T-helper 9 cell (primary cell): ENCODE data around the gene SLC2A10.

Experiments used
- DNase-seq: peaks from one replicate; pipeline ENCODE4 v3.0.0-alpha.2; 2020

The SLC2A10 gene

DNA sequence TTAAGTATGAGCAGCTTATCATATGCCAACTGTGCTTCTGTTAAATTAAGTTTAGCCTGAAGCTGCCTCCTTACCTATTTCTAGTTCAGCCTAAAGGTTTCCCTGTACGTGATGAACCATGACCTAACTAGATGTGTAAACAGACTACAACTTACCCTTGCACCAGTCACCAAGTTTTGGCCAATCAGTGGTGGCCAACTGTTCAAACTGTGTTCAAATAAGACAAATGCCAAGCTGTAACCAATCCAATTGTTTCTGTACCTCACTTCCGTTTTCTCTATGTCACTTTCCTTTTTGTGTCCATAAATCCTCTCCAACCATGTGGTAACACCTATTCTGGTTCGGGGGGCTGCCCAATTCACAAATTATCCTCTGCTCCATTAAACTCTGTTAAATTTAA, 6.0 kb upstream of the SLC2A10 start:
- no peak for DNase-seq

DNA sequence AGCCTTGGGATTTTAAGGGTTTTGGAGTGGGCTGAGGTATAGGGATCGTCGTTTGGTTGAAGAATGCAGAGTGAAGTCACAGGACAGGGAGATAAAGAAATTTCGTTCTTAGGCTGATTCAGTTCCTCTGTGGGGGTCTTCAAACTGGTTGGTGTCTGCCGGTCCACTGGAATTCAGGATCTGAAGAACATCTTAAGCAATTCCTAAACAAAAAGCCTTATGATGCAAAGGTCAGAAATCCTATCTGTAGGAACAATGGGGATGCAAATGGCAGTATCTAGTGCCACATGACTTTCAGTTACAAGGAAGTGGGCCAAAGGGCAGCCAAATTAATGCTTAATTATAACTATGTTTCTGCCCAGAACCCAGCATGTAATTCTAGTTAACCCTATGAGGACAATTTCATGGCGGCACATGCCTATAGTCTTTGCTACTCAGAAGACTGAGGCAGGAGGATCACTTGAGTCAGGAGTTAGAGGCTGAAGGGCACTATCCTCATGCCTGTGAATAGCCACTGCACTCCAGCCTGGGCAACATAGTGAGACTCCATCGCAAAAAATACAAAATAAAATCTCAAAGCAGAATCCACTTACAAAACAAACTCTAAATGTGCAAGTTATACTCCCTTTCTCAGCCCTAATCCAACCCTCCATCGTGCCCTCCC, 4.6 kb upstream of the SLC2A10 start:
- DNase-seq, result no peak

DNA sequence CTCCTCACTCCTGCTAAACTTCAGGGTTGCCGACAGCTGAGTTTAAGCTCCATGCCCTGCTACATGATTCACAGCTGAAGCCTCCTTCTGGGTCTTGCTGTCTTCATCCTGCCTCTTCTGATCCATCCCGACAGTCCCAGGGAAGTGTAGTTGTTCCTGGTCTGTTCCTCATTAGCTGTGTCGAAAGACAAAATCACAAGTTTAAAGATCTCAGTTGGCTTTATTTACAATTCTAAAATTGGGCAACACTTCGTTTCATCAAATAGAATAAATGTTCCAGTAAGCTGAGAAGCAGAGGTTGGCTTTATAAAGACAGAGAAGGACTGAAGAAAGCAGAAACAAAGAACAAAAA, 4.1 kb upstream of the SLC2A10 start:
- DNase-seq, result no peak

DNA sequence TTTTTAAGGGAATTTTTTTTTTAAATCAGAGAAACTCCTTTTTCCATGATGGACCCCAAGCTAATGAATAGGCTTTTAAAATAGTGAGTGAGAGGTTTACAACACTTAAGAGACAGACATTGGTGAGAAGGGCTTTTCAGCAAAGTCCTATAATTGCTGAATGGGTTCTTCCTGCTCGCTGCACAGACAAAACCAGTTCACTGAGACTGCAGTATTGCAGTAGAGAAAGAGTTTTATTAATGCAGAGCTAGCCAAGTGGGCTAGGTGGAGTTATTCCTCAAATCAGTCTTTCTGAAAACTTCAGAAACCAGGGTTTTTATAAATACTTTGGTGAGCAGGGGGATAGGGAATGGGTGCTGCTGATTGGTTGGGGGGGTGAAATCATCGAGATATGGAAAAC, 3.2 kb upstream of the SLC2A10 start:
- DNase-seq, result no peak

DNA sequence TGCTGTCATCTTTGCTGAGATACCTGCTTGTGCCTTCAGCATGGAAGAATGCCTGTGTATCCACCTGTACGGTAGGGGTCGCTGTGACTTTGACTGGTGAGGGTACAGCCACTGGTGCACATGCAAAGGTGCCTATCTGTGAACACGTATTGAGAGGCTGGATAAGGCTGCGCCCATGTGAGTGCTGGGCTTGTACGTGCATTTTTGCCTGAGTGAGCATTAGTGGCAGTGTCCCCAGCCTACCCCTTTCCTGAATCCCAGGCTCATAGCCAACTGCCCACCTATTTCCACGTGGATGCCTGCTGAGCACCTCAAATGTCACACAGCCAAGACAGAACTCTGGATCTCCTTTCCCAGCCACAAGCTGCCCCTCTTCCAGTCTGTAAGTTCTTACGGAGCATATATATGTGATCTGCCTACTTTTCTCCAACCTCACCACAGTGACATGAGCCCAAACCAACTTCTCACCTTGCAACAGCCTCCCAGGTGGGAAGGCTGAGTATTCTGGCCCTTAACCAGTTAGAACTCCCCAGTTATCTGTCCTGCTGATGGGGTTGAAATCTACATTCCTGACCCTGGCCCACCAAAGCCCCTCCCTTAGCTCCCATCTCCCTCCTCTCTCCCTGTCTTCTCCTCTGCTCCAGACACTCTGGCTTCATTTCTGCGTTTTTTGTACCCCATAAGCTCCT, 1.1 kb upstream of the SLC2A10 start:
- no peak for DNase-seq

DNA sequence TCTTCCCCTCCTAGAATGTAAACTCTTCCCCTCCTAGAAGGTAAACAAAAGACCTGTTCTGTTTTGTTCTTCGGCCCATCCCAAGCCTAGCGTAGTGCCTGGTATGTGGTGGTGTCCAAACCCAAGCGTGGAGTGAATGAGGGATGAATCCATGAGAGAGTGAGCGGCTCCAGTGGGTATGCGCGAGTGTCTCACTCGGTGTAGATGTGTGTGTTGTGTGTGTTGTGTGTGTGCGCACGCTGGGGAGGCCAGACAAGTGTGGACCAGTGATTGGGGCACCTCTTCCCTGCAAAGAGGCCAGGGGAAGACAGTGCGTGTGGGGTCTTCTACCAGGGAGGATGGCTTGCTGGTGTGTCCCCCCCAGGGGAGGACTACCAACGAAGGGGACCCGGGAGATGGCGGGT, 392 bp upstream of the SLC2A10 start:
- no peak for DNase-seq

DNA sequence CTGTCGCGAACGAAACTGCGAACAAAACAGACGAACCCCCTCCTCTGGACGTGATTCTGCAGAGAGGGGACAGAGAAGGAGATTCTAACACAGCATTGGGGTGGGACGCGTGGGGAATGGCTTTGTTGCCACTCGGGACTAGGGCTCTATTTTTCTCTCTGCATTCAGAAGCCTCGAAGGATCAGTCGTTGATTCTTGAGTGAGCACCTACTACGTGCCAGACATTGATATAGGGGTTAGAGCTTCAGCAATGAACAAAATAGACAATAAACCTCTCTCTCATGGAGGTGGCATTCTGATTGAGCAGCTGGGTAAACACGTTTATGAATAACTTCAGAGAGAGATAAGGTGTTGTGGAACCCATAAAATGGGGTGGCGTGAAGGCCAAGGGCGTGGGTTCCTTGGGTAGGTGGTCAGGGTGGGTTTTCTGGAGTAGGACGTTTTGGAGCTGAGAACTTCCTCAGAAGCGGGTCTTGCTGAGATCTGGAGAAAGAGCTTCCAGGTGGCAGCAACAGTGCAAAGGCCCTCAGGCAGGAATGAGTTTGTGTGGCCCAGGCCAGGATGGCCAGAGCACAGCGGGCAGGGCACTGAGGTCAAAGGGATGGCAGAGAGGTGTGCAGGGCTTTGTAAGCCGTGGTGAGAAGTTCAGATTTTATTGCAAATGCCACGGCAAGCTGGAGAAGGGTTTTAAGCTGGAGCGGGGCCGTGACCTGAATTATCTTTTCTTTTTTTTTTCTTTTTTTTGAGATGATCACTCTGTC, 884 bp downstream of the SLC2A10 start:
- no peak for DNase-seq

DNA sequence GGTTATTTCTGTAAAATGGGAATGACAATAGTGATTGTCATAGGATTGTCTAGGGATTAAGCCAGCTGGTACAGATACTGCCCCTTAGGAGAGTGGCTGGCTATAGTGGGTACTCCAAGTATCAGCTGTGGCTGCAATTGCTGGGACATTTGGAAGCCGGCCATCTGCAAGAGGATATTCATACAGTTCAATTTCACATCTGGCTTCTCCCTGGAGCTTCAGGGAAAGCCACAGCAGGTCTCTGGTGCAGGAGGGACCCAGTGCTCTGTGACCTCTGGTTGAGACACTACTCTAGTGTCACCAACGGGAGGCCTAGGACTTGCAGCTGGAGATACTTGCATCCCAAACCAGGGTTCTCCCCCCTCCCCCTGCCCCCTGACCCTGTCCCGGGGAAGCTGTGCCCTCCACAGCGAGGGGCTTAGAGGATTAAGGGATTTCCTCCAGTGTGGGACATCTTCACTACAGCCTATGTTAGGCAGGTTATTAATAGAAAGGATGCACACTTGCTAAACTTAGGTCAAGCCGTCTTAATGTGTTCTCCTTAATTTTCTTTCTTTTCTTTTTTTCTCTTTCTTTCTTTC, 2.7 kb downstream of the SLC2A10 start:
- DNase-seq, result no peak

DNA sequence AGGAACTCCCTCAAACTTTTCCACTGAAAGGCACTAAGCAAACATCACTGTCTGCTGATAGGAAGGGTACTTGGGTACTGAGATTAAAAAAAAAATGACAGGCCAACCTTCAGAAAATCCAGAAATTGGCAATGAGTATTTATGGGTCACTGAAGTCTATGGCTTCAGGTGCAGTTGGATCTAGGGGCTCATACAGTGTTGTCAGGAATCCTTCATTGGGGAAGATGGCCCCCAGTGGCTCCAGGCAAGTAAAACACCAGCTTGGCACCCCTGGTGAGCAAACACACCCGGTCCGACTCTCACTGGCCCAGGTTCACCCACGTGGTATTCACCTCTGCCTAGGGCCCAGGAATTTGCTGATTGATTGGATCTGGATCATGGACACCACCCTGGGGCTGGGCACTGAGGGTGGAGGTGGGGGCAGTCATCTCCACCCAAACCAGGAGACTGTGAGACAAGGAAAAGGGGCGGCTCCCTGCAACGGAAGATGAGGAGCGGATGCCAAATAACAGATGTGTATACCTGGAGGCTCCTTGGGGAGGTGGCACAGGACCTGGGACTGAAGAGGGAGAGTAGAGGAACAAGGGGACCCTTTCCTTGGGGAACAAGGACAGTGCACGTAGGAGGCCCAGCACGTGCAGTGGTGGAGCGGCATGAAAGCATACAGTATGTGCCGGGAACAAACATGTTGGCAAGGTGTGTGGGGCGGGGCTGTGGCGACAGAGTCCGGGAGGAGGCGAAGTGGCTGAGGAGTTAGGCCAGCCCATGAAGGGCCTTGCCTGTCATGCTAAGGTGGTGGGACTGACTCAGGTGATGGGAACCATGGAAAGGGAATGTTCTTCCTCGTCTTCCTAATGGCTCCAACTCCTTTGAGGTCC, 4.7 kb downstream of the SLC2A10 start:
- no peak for DNase-seq

DNA sequence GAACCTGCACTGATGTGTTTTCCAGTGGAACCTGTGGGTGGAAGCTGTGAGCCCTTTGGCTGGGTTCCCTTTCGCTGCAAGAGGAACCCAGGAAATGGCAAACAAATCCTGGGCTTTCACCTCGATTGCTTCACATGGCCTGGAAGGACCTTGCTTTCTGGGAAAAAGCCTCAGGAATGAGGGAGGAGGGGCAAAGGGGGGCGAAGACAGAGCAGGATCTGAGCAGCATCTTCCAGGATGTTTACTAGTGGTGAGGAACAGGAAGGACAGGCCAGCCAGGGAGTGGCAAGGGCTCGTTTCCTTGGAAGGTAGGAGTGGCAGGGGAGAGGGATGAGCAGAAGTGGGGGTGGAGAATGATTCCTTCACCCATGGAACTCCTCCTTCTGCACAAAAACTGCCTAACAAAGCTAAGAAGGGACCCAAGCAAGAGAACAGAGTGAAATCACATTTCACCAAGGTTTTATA, 5.9 kb downstream of the SLC2A10 start:
- no peak for DNase-seq

DNA sequence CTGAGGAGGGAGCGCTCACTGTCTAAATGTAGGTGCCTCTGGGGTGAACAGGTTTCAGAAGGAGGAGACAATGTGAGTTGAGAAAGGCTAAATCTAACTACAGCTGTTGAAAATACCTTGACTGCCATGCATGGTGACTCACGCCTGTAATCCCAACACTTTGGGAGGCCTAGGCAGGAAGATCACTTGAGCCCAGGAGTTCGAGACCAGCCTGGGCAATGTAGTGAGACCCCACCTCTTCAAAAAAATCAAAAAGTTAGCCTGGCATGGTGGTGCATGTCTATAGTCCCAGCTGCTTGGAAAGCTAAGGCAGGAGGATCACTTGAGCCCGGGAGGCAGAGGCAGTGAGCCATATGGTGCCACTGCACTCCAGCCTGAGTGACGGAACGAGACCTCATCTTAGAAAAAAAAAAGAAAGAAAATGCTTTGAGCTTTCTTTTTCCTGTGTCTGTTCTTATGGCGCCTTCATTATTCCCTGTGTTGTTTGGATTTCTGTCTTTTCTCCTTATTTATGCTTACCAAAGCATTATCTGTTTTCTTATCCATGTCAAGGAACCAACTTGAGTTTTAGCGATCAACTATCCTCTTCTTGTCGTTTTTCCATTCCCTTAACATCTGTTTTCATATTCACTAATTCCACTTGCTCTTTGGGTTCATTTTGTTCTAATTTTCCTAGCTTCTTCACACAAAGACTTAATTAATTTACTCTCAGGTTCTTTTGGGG, 8.5 kb downstream of the SLC2A10 start:
- DNase-seq, result no peak

DNA sequence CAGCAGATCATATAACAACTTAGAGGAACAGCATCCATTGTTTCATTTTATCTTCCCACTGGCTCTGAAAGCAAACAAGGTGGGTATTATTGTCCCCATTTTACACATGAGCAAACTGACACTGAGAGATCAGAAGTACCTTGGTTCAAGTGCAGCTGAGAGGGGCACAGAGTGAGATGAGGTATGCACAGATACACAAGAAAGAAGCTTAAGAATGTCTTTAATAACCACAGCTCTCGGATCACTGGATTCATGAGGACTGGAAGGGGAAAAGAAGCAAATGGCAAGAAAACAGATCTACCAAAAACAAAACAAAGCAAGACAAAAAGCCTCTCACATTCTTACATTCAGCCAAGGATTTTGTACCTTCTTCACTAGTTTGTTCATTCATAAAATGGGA, 10.6 kb downstream of the SLC2A10 start:
- no peak for DNase-seq

DNA sequence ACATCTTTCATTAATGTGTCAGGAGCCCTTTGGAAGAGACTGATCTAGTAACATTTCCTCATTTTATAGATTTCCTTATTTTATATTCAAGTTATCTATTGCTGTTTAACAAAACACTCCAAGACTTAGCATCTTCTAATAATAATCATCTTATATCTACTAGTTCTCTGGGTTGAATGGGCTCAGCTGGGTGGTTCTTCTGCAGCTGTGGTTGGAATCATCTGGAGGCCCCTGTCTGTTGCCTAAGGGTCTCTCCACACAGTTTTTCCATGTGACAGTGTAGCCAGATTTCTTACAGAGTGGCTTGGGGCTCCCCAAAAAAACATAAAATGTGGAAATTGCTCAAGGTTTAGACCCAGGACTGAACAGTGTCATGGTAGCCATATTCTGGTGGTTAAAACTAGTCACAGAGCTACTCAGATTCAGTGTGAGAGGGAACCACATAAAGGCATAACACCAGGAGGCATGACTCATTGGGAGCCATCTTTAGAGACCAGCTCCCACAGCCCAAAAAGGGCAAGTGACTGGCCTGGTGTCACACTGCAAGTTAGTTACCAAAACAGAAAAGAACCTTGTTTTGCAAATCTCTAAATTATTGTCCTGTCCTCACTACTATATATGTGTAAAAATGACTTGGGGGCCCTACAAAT, 11.5 kb downstream of the SLC2A10 start:
- DNase-seq, result no peak

DNA sequence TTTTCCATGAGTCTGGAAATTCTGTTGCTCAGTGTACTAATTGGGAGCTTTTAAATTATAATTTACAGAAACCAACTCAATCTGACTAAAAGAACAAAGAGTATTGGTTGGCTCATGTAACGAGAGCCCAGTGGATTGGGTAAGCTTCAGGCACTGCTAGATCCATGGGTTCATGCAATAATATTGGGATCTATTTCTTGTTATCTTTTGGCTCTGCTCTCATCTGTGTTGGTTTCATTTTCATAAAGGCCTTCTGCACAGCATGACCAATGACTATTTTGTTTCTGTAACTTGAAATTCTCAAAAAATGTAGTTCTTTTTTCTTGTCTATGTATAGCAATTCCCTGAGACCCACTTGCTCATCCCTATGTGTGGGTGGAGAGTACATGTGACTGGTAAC, 12.0 kb downstream of the SLC2A10 start:
- DNase-seq, result no peak

DNA sequence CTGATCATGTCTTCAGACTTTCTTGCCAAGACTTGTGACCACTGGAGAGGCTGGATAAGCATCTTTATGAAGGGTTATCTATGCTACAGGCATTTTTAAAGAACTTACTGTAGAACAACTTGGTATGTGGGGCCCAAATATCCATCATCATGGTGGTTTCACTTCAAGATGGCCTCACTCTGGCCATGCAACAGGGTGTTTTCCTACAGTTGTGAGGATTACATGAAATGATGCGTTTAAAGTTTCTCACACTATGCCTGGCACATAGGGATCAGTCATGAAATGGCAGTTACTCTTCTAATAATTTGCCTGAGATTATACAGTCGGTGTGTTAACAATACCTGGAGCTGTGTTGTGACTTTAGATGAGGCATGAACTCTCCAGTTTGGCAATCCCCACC, 13.0 kb downstream of the SLC2A10 start:
- DNase-seq, result no peak

DNA sequence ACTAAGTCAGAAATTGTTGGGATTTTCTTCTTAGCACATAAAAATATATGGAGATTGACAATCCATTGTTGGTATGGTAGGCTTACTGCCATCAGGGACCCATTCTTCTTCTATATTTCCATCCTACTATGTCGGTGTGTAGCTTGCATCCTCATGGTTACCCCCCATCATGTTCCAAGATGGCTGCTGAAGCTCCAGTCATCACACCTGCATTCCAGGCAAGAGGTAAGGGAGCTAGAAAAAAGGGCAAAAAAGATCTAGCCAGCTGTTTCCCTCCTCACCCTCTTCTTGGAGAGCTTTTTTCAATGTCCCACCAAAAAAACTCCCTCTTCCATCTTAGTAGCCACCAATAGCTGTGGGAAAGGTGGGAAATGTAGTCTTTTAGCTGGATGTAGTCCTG, 13.6 kb downstream of the SLC2A10 start:
- DNase-seq, result no peak

DNA sequence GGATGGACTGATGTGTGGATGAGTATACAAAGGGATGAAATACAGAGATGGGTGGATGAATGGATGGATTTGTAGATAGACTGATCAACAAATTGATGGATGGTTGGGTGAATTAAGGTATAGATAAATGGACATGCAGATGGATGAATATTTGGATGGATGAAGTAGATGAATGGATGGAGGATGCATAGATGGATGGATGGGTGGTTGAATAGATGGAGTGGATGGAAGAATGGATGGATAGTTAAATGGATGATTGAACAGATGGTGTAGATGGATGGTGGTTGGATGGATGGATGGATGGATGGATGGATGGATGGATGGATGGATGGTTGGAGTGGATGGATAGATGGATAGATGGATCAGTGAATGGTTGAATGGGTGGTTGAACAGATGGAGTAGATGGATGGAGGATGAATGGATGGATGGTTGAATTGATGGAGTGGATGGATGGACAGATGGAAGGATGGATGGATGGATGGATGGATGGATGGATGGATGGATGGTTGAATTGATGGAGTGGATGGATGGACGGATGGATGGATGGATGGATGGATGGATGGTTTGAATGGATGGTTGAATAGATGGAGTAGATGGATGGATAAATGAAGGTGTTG, 15.0 kb downstream of the SLC2A10 start:
- DNase-seq, result no peak

DNA sequence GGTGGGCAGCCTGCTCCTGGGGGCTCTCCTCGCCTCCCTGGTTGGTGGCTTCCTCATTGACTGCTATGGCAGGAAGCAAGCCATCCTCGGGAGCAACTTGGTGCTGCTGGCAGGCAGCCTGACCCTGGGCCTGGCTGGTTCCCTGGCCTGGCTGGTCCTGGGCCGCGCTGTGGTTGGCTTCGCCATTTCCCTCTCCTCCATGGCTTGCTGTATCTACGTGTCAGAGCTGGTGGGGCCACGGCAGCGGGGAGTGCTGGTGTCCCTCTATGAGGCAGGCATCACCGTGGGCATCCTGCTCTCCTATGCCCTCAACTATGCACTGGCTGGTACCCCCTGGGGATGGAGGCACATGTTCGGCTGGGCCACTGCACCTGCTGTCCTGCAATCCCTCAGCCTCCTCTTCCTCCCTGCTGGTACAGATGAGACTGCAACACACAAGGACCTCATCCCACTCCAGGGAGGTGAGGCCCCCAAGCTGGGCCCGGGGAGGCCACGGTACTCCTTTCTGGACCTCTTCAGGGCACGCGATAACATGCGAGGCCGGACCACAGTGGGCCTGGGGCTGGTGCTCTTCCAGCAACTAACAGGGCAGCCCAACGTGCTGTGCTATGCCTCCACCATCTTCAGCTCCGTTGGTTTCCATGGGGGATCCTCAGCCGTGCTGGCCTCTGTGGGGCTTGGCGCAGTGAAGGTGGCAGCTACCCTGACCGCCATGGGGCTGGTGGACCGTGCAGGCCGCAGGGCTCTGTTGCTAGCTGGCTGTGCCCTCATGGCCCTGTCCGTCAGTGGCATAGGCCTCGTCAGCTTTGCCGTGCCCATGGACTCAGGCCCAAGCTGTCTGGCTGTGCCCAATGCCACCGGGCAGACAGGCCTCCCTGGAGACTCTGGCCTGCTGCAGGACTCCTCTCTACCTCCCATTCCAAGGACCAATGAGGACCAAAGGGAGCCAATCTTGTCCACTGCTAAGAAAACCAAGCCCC, 16.0 kb downstream of the SLC2A10 start:
- DNase-seq, result no peak

DNA sequence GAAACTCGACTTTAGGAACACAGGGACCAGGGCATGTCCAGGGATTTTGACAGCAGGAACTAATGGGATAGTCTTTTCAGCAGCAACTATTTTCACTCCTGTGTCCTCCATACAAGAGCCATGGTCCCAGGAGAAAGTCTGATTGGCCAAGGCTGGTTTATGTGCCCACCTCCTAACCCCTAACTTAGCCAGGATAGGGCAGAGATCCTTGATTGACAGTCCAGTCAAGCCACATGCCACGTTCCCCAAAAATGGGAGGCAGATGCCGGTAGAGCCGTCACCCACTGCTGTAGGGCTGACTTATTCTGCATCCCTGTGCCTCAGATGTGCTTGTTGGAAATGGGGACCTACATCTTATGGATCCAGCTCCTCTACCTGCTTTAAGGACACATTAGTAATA, 22.3 kb downstream of the SLC2A10 start:
- DNase-seq, result no peak

DNA sequence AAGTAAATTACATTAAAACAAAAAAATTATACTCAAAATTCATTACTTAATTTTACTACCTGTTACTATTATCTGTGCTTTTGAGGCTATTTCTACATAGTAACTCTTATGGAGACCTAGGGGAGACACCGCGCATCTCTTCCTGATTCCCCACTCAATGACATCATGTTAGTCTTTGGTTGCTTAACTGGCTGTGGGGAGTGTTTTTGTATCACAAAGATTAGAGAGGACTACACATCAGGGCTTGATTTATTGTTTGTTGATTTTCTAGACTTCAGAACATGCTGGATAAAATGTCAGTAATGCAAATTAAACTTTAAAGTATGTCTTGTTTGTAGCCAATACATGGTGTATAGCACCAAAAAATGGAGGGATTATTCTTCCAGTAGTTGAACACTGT, 26.0 kb downstream of the SLC2A10 start:
- no peak for DNase-seq
